ENCODE measurements around the gene HOXA6. TPM values are rescaled to one million over a fixed set of nuclear protein-coding genes. Genes with fewer than 3 reads are reported as not detected.

HOXA6 gene
- total and polyA plus RNA-seq, 10 of the 15 experiments (the other 5 are each of a cell fraction or from before 2014, with no cell fraction given) = 0.08 TPM; not detected in 9

GRCh38 chr7:27162561-27163287 is 15.2 kb upstream of the HOXA6 start:
- H3K79me2 ChIP-seq (ENCODE audit: control insufficient read depth, insufficient read depth, low read length) = no peaks in the 10 kb centered on the region
- POLR2A ChIA-PET = no interaction called here
- WGBS (ENCODE audit: insufficient coverage, insufficient replicate concordance, low lambda C conversion rate, missing lambda C conversion rate) = 39% methylated on average over 7 of the region's 7 CpGs
- H3K27me3 ChIP-seq (replicated peaks in 1 of 2; ENCODE audit: control insufficient read depth in 2 of 2, insufficient read depth in 2 of 2, low read length in 1 of 2) = peaks cover 15 to 48% of the 10 kb centered on the region in 2 experiments
- FAIRE-seq (no peak), DNase-seq (ENCODE audit: low read depth, low spot score) (no peak), ATAC-seq (no peak)
- no peak overlapping the region for H3K4me3 ChIP-seq
- CTCF ChIA-PET = interaction anchor here (0.6 to 4.6 kb wide), 12 partner anchors 12 to 877 kb away, joined by 3 to 100 read pairs (median 6); partner anchors contain the start of gene HOXA3
- SMC1A ChIA-PET (ENCODE audit: uncharacterized antibody, unreplicated experiment) = interaction anchor here (0.8 to 1.4 kb wide), 5 partner anchors 12 to 793 kb away, joined by 3 to 5 read pairs (median 4); no protein-coding TSS in a partner anchor
- intact Hi-C loops (cut with micrococcal nuclease; ENCODE audit: unreplicated experiment) = loop anchor here (5.0 kb wide), 2 partner anchors 305 to 1270 kb away; no protein-coding TSS in a partner anchor
- H3K36me3 ChIP-seq (ENCODE audit: control insufficient read depth in 2 of 2, insufficient read depth in 2 of 2, low read length in 1 of 2) = no peaks in the 10 kb centered on the region
- RAD21 ChIA-PET (ENCODE audit: unreplicated experiment) = interaction anchor here (0.8 to 3.8 kb wide), 9 partner anchors 303 to 1270 kb away, joined by 3 to 46 read pairs (median 4); no protein-coding TSS in a partner anchor
- H3K4me2 ChIP-seq (ENCODE audit: control insufficient read depth, insufficient read depth) = no peak overlapping the region
- no peaks in the 10 kb centered on the region for H4K20me1 ChIP-seq (ENCODE audit: control insufficient read depth, insufficient read depth)
- no peaks in the 10 kb centered on the region for H3K4me1 ChIP-seq (ENCODE audit: control insufficient read depth, insufficient read depth, low read length)
- H3K9me3 ChIP-seq (replicated peaks; ENCODE audit: control insufficient read depth, insufficient read depth, low read length) = peaks cover 2% of the 10 kb centered on the region; the same call in 1 of the 3 replicates
- H3K9ac ChIP-seq (ENCODE audit: control insufficient read depth, insufficient read depth, low read length) = no peak overlapping the region
- no TSS peak for BruUV-seq (replicated peaks)
- H3K27ac ChIP-seq (ENCODE audit: control insufficient read depth, insufficient read depth) = no peak overlapping the region
- H2AFZ ChIP-seq (ENCODE audit: control insufficient read depth, low read depth, low read length) = no peak overlapping the region
- no peak for TF ChIP-seq CBX5 (IDR thresholded peaks at IDR 0.05; ENCODE audit: low read depth)
- in situ Hi-C loops (cut with MboI) = loop anchor here (25.0 kb wide), 1 partner anchor 1075 kb away; no protein-coding TSS in a partner anchor

GRCh38 chr7:27161721-27162560 is 14.4 kb upstream of the HOXA6 start:
- no peak overlapping the region for H3K9ac ChIP-seq (ENCODE audit: control insufficient read depth, insufficient read depth, low read length)
- ATAC-seq (no peak), DNase-seq (ENCODE audit: low read depth, low spot score) (no peak), FAIRE-seq (no peak)
- RAD21 ChIA-PET (ENCODE audit: unreplicated experiment) = interaction anchor here (1.1 to 3.8 kb wide), 11 partner anchors 12 to 1269 kb away, joined by 3 to 46 read pairs (median 7); no protein-coding TSS in a partner anchor
- peaks cover 18 to 46% of the 10 kb centered on the region in 2 experiments for H3K27me3 ChIP-seq (replicated peaks in 1 of 2; ENCODE audit: control insufficient read depth in 2 of 2, insufficient read depth in 2 of 2, low read length in 1 of 2)
- no peak overlapping the region for H3K4me3 ChIP-seq
- CTCF ChIA-PET = interaction anchor here (0.6 to 4.6 kb wide), 17 partner anchors 11 to 877 kb away, joined by 3 to 100 read pairs (median 6); partner anchors contain the start of gene HOXA3
- no peaks in the 10 kb centered on the region for H3K4me1 ChIP-seq (ENCODE audit: control insufficient read depth, insufficient read depth, low read length)
- SMC1A ChIA-PET (ENCODE audit: uncharacterized antibody, unreplicated experiment) = interaction anchor here (0.9 to 2.2 kb wide), 6 partner anchors 12 to 792 kb away, joined by 3 to 13 read pairs (median 4); no protein-coding TSS in a partner anchor
- no peaks in the 10 kb centered on the region for H4K20me1 ChIP-seq (ENCODE audit: control insufficient read depth, insufficient read depth)
- peaks cover 2% of the 10 kb centered on the region; the same call in 1 of the 3 replicates for H3K9me3 ChIP-seq (replicated peaks; ENCODE audit: control insufficient read depth, insufficient read depth, low read length)
- no peak overlapping the region for H3K27ac ChIP-seq (ENCODE audit: control insufficient read depth, insufficient read depth)
- H3K79me2 ChIP-seq (ENCODE audit: control insufficient read depth, insufficient read depth, low read length) = no peaks in the 10 kb centered on the region
- WGBS (ENCODE audit: insufficient coverage, insufficient replicate concordance, low lambda C conversion rate, missing lambda C conversion rate) = 30% methylated on average over 27 of the region's 30 CpGs
- no peaks in the 10 kb centered on the region for H3K36me3 ChIP-seq (ENCODE audit: control insufficient read depth in 2 of 2, insufficient read depth in 2 of 2, low read length in 1 of 2)
- POLR2A ChIA-PET = interaction anchor here (0.6 kb wide), 1 partner anchor 1600 kb away, joined by 5 read pairs; no protein-coding TSS in a partner anchor
- in situ Hi-C loops (cut with MboI) (loop anchor here (25.0 kb wide), 1 partner anchor 1075 kb away; no protein-coding TSS in a partner anchor), intact Hi-C loops (cut with micrococcal nuclease; ENCODE audit: unreplicated experiment) (loop anchor here (1.0 to 5.0 kb wide), 6 partner anchors 305 to 1270 kb away; no protein-coding TSS in a partner anchor)
- BruUV-seq (replicated peaks) = no TSS peak
- H2AFZ ChIP-seq (ENCODE audit: control insufficient read depth, low read depth, low read length) = no peak overlapping the region
- H3K4me2 ChIP-seq (ENCODE audit: control insufficient read depth, insufficient read depth) = no peak overlapping the region
- no peak for TF ChIP-seq MLLT1 (IDR thresholded peaks at IDR 0.05)
- no peak for TF ChIP-seq SMC3 (IDR thresholded peaks at IDR 0.05; ENCODE audit: borderline replicate concordance, low read length)
- TF ChIP-seq RBBP5 (conservative IDR thresholded peaks at IDR 0.05) = no peak
- no peak for TF ChIP-seq E2F4 (IDR thresholded peaks at IDR 0.05; ENCODE audit: low read depth, low read length)
- no peak for TF ChIP-seq ATF2 (IDR thresholded peaks at IDR 0.05; ENCODE audit: low read length)
- no peak for TF ChIP-seq ETV6 (conservative IDR thresholded peaks at IDR 0.05 in 1 of 2, IDR thresholded peaks at IDR 0.05 in 1 of 2; ENCODE audit: borderline replicate concordance in 1 of 2, low read depth in 1 of 2)
- no peak for TF ChIP-seq TCF3 (IDR thresholded peaks at IDR 0.05; ENCODE audit: borderline replicate concordance, insufficient read depth, low read depth, low read length)

All from GM12878 (cell line).